GM18526 (cell line): ENCODE measurements around the gene FAM210A.
A peak's percentile ranks its signal among the peaks of the same experiment; 100 is the strongest.

Experiments used
- POLR2A ChIP-seq: IDR thresholded peaks from 3 replicates; pipeline ENCODE4 v1.6.1; 2011; ENCODE audit not compliant: insufficient read length; ENCODE audit errors: extremely low read depth

Gene FAM210A, protein sequence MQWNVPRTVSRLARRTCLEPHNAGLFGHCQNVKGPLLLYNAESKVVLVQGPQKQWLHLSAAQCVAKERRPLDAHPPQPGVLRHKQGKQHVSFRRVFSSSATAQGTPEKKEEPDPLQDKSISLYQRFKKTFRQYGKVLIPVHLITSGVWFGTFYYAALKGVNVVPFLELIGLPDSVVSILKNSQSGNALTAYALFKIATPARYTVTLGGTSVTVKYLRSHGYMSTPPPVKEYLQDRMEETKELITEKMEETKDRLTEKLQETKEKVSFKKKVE

DNA sequence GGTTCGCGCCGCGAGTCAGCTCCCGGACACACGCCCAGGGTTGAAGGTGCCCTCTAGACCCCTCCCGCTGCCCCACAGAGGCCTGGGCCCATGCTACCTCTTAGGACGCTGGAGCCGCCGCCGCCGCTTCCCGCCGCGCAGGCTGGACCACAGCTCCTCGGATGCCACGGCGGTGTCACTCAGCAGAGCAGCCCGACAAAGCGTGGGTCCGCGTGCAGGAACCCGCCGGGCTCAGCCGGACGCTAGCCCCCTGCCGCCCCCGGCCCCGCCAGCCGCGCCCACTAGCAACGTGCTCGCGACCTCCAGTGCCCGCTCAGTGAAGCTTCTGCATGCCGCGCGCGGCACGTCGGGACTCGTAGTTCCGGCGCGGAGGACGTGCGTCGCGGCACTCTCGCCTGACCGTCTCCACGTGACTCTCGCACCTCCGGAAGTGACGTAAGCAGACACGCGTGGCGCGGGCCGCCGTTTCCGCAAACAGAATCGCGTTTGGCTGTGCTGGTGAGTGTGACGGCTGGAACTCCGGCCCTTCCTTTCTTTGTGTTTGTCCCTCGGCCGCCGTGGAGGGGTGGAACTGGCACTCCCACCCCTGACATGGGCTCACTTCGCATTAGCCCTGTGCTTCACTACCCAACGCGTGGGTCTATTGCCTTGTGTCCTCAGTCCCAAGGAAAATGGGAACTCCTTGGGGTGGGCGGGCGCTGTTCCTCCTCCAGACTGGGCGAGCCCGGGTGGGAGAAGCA, at the start of gene FAM210A, which contains the start of gene RNMT:
Gene FAM210A, minus strand, starts transcription at position 327 of the 740 bp plus-strand sequence. CDS start 44,481 bp downstream, outside the sequence.
Gene RNMT, plus strand, starts transcription at position 442 of the 740 bp plus-strand sequence. CDS start 4,845 bp downstream, outside the sequence.
- peak; percentile 73 for TF ChIP-seq POLR2A

DNA sequence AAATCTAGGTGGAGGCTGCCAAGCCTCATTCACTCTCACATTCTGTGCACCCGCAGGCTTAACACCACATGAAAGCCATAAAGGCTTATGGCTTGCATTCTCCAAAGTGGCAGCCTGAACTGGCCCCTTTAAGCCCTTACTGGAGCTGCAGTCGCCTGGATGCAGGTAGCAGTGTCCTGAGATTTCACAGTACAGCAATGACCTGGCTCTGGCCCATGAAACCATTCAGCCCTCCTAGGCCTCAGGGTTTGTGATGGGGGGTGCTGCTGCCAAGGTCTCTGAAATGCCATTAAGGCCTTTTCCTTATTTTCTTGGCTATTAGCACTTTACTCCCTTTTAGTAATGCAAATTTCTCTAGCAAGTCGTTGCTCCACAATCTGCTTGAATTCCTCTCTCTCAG, 48.7 kb upstream of the FAM210A start:
- no peak for TF ChIP-seq POLR2A

DNA sequence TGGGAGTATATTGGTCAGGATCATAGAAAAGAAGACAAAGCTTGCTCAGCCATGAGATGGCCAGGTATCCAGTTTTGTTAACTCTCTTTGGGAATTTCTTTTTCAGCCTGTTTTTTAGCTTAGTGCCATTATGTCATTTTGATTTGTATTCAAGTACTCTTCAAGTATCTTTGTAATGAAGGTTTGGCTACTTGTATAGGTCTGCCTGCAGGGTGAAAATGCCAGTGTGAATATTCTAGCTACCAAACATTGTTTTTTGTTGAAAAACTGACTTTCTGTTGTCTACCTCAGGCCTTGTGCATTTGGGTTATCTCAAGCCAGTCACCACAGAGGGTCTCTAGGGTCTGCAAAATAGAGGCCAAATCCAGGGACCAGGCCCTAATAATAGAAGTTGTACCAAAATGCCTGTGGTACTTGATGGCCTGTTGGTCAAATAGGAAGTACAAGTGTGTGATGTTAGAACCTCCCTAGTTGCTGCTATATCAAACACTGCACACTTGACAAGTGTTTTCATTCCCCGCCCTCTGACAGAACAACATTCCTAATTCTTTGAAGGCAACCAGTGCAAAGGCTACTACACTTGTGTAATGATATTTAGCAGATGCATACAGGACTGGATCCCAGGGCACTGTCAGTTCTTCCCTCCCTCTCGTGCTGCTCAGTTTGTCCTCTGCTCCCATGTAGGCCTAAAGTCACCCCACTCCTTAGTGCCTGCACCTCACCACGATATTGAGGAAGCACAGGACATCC, 36.5 kb upstream of the FAM210A start:
- no peak for TF ChIP-seq POLR2A

DNA sequence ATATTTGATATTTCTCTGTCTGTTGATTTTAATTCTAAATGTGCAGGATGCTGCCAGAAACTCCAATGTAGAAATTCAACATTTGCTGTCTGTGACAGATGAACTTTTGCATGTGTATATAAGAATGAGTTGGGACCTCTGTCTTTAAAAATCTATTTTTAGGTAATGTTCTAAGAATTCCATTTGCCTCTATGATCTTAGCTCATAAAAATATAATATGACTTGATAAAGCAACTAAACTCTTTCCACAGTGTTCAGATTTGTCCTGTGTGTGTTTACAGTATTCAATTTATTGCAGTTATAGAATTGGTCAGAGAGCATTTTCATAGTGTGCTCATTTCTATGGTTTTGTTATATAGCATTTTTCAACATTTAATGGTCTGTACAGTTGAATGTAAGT, 33.7 kb upstream of the FAM210A start:
- no peak for TF ChIP-seq POLR2A

DNA sequence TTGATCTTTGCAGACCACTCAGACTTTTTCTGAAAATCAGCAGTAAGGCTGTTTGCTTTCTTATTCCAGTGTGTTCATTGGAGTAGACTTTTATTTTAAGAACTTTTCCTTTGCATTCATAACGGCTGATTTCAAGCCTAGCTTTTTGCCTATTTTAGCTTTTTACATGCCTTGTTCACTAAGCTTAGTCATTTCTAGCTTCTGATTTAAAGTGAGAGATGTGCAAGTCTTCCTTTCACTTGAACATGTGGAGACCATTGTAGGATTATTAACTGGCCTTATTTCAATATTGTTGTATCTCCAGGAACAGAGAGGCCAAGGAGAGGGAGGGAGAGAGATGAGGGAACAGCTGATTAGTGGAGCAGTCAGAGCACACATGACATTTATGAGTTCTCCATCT, 32.3 kb upstream of the FAM210A start:
- no peak for TF ChIP-seq POLR2A

DNA sequence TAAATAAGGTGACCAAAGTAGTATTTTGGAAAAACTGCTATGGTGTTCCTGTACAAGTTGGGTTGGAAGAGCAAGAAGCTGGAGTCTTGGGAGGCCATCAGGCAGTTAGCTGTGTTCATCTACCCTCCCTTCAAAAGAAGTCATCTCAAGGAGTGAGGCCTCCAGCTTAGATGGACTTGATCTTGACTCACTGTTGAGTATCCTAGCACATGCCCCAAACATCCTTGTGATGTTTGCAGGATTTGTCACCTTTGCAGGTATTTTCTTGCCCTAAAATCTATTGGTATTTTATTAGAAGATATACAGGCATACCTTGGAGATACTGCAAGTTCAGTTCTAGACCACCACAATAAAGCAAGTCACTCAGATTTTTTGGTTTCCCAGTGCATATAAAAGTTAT, 30.3 kb upstream of the FAM210A start:
- no peak for TF ChIP-seq POLR2A

DNA sequence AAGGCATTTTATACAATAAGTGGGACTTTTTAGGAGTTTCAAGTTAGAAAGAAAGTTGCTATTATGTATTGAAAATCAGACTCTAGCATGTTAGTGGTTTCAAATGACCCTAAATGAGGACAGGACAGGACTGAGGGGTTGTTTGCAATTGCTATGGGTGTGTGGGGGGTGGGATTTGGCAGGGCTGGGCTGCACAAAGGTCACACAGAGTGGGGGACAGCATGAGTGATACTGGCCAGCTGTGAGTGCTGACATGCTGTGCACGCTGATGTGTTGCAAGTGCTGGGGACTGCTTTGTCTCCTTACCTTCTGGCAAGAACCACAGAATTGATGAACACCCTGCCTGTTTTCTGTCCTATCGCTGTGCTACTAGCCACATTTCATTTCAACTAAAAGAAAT, 29.9 kb upstream of the FAM210A start:
- no peak for TF ChIP-seq POLR2A

DNA sequence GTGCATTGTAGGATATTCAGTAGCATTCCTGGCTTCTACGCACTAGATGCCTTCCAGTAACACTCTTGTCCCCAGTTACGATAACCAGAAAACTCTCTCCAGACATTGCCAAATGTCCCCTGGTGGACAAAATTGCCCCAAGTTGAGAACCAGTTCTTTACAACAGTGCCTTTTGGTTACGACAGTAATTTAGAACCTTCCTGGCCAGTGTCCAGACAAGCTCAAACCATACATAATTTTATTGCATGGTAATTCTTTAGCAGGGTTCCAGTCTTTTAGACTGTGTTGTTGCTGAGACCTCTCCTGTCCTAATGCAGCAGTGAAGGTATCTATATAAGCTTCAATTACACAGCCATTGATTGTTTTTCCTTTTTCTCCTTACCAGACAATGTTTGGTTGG, 20.3 kb upstream of the FAM210A start:
- no peak for TF ChIP-seq POLR2A

DNA sequence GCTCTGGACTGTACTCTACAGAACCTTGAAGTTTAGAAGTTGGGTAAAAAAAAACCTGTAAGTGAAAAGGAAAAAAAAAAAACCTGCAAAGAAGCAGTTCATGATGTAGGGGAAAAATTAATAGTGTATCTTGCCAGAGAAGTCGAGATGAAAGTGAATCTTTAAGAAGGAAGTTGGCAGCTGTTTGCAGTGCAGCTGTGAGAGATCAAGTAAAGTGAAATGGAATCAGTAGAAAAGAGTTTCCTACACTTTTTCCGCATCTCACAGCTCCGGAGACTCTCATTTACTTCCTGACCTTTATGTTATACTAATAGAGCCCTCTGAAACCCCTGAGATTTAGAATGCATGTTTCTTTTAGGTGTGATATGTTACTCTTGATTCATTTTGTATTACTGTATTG, 19.3 kb upstream of the FAM210A start:
- no peak for TF ChIP-seq POLR2A

DNA sequence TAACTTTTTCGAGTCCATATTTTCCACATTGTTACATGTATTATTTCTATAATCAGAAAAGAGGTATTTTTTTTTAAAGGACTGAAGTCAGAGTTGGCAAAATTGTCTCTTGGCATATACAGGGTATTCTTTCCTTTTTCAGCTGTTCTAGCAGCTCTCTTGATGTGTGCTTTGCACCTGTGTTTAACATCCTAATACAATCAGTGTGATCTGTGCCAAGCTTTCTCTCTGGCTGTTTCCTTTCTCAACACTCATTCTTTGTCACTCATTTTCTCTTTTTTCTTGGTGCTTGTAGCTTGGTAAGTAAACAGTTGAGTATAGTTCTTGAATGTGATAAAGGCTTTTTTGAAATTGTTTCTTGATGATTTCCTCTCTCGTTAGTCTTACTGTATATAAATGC, 9.3 kb upstream of the FAM210A start:
- no peak for TF ChIP-seq POLR2A

DNA sequence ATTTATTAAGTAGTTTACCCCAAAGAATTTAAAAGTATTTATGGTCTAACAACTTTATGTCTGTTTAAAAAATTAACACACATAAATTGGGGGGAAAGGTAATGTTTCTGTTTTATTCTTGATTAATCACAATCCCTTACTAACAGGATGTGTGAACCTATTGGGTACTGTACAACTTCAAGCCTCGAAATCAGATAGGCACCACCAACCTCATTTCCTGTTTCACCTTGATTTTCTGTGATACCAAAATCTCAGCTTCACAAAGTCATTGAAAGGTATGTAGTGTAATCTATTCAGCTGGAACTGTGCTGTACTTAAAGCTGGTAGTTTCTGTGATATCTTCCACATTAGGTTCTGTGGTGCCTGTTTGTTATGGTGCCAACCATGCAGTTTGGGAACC, 4.1 kb upstream of the FAM210A start:
- TF ChIP-seq POLR2A: no peak

DNA sequence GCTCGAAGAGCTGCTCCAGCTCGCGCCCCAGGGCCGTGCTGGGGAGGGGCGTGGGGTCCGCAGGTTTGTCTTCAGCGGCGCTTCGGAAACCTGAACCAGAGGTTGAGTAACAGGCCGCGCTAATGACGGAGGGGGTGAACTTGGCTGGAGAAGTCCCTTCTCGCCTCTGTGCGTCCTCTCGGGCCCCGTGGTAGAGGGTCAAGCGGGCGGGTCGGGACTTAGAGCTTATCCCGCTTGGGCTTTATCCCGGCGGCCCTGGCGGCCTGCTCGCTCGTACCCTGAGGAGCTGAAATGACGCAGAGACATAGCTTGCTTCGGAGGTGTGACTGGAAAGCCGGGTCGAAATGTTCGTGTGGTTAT, 594 bp upstream of the FAM210A start:
- no peak for TF ChIP-seq POLR2A

DNA sequence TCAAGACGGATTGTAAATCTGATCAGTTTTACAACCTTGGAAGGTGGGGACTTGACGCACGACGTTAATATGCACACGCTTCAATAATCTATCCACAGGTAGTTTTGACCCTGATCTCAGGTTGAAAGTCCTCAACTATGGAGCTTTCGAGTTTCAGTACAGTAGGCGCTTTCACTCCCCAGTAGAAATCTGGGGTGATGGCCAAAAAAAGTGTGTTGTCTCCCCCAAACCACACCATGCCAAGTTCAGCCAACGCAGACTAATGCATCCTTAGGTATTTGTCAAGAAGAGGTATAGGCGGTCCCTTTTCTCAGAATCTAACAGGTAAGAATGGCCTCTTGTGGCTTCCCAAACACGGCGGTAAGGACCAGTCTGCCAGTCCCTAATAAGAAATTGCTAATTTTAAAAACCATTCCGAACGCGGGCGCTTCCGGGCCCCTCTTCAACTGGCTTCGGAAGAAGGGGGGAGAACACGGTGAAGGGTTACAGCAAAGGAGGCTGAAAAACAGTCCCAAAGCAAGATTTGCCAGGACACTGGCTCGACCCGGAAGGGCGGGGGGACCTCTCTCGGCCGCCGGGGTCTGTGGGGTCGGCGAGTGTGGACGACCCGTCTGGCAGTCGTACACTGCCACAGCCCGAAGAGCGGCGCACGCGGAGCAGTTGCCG, 659 bp downstream of the FAM210A start:
- no peak for TF ChIP-seq POLR2A

DNA sequence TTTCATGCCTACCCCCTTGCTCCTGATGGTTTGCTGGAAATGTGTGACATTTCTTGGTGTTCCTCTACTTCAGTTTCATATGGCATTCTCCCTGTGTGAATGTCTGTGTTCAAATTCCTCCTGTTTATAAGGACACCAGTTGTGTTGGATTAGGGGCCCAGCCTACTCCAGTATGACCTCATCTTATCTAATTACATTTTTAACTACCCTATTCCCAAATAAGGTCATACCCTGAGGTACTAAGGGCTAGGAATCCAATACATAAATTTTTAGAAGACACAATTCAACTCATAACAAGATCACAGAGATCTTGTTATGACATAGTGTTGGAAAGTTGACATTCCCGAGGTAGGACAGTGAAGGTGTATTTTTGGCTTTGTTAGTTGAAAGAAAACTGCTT, 5.5 kb downstream of the FAM210A start:
- no peak for TF ChIP-seq POLR2A

DNA sequence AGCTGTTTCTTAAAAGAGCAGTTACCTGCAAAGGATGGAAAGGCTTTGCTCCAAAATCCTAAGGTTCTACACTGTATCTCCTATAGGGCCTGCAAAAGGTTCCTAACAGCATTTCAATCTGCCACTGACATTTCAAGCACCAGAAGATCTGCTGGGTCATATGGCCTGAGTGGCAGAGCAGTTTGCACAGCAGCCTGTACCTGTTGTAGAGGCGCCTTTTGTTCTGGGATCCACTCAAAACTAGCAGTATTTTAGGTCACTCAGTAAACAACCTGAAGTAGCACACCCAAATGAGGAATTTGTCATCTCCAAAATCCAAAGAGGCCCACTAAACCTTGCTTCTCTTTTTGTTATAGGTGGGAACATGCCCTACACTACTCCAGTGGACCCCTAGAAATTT, 6.2 kb downstream of the FAM210A start:
- no peak for TF ChIP-seq POLR2A
